Activated T-helper 2 cell treated with anti-CD3 and anti-CD28 coated beads, Interferon-gamma antibody, Interleukin-2, Interleukin-4, amounts not matched to agents 10 μg/mL and 5 μg/mL and 100 μg/mL, durations not matched to agents 14 hours and 24 hours and 36 hours (primary cell): ENCODE measurements around the gene SCEL. TPM values are rescaled to one million over a fixed set of nuclear protein-coding genes. Genes with fewer than 3 reads are reported as not detected.

Source experiments
- DNase-seq: peaks from one replicate; pipeline ENCODE4 v3.0.0; 2021; ENCODE audit warnings: low spot score
- H3K27ac Mint-ChIP-seq: one replicate; pipeline ENCODE4 v1.8.0; 2021; ENCODE audit warnings: mixed read lengths
- H3K27me3 Mint-ChIP-seq: one replicate; pipeline ENCODE4 v1.8.0; 2021; ENCODE audit warnings: low read depth, mixed read lengths
- H3K36me3 Mint-ChIP-seq: one replicate; pipeline ENCODE4 v1.8.0; 2021; ENCODE audit warnings: low read depth, mixed read lengths
- H3K4me1 Mint-ChIP-seq: one replicate; pipeline ENCODE4 v1.8.0; 2021; ENCODE audit warnings: low read depth, mixed read lengths
- H3K4me3 Mint-ChIP-seq: one replicate; pipeline ENCODE4 v1.8.0; 2021; ENCODE audit warnings: low read depth, mild to moderate bottlenecking, moderate library complexity, mixed read lengths
- H3K9me3 Mint-ChIP-seq: one replicate; pipeline ENCODE4 v1.8.0; 2021; ENCODE audit warnings: mixed read lengths
- intact Hi-C: fragments of 100-400 bp; cut with micrococcal nuclease; formaldehyde crosslinking; loops from one replicate; pipeline ENCODE4 v1.15.1; 2023
- total RNA-seq: library from RNA; stranded (reverse); gene quantifications from 2 replicates; pipeline ENCODE4 v1.2.3, GENCODE V29; 2022

Gene SCEL, protein sequence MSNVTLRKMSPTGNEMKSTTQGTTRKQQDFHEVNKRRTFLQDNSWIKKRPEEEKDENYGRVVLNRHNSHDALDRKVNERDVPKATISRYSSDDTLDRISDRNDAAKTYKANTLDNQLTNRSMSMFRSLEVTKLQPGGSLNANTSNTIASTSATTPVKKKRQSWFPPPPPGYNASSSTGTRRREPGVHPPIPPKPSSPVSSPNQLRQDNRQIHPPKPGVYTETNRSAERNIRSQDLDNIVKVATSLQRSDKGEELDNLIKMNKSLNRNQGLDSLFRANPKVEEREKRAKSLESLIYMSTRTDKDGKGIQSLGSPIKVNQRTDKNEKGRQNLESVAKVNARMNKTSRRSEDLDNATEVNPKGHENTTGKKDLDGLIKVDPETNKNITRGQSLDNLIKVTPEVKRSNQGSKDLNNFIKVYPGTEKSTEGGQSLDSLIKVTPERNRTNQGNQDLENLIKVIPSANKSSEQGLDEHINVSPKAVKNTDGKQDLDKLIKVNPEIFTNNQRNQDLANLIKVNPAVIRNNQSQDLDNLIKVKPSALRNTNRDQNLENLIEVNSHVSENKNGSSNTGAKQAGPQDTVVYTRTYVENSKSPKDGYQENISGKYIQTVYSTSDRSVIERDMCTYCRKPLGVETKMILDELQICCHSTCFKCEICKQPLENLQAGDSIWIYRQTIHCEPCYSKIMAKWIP
- total RNA-seq: not detected in 2 replicates

GRCh38 chr13:77535448-77535847 lies at the start of gene SCEL:
Gene SCEL (plus strand): TSS chr13:77535706. CDS start chr13:77555876, 20,170 bp downstream.
- Mint-ChIP-seq H3K4me3 (no peak within 1 kb of the TSS), H3K27ac (no peak within 1 kb of the TSS), H3K36me3 (no peaks in the 10 kb centered on the region), H3K27me3 (peaks cover 7% of the 10 kb centered on the region), H3K4me1 (no peaks in the 10 kb centered on the region), H3K9me3 (no peaks in the 10 kb centered on the region)
- intact Hi-C loops: no loop called here
- DNase-seq: no peak

GRCh38 chr13:77489566-77490337 lies 45.8 kb upstream of the SCEL start:
- intact Hi-C loops: no loop called here
- no peaks in the 10 kb centered on the region for H3K9me3 Mint-ChIP-seq
- no peak overlapping the region for H3K4me3 Mint-ChIP-seq

DNA sequence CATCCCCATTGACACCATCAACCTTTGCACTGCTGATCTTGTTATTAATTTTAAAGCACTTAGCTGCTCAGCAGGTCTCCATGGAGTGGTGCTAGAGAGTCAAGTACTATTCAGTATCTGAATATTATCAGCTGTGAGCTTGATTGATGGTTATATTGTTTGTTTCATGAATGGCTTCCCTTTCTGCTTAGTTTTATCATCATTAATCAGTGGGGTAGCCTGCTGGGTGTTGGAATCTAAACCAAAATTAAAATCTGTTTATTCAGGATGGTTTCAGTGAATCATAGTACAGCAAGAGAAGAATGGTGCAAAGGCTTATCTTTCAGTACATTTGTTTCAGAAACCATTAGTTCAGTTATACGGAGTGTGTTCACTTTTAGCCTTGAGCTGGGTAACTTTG lies 42.5 kb upstream of the SCEL start:
- Mint-ChIP-seq H3K9me3 (no peaks in the 10 kb centered on the region), H3K36me3 (no peaks in the 10 kb centered on the region), H3K27me3 (peaks cover 19% of the 10 kb centered on the region), H3K4me3 (no peak overlapping the region), H3K4me1 (no peaks in the 10 kb centered on the region), H3K27ac (no peak overlapping the region)
- DNase-seq: no peak
- intact Hi-C loops: loop anchor here (1.0 kb wide), 1 partner anchor 72 kb away; no protein-coding TSS in a partner anchor

More at GRCh38 chr13:77489566-77490337, 45.8 kb upstream of the SCEL start:
- peaks cover 20% of the 10 kb centered on the region for H3K27me3 Mint-ChIP-seq
- no peak for DNase-seq
- H3K27ac Mint-ChIP-seq: no peak overlapping the region
- no peaks in the 10 kb centered on the region for H3K4me1 Mint-ChIP-seq
- H3K36me3 Mint-ChIP-seq: no peaks in the 10 kb centered on the region

DNA sequence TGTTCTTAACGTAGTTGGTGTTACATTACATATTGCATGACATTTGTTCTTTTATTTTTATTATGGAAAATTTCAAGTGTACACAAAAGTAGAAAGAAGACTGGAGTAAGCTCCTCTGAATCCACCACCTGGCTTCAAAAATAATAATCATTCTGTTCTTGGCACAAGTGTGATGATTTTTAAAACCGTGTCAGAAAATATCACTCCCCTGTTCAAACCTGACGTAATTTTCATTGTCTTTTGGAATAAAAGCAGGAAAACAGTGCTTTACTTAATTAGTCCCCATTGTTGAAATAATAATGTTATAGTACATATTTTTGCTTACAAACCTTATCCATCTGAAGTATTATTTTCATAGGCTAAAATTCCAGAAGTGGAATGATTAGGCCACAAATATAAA lies 41.3 kb upstream of the SCEL start:
- intact Hi-C loops: no loop called here
- Mint-ChIP-seq H3K27me3 (peaks cover 20% of the 10 kb centered on the region), H3K4me3 (no peak overlapping the region), H3K36me3 (no peaks in the 10 kb centered on the region), H3K4me1 (no peaks in the 10 kb centered on the region), H3K27ac (no peak overlapping the region), H3K9me3 (no peaks in the 10 kb centered on the region)
- DNase-seq: no peak

DNA sequence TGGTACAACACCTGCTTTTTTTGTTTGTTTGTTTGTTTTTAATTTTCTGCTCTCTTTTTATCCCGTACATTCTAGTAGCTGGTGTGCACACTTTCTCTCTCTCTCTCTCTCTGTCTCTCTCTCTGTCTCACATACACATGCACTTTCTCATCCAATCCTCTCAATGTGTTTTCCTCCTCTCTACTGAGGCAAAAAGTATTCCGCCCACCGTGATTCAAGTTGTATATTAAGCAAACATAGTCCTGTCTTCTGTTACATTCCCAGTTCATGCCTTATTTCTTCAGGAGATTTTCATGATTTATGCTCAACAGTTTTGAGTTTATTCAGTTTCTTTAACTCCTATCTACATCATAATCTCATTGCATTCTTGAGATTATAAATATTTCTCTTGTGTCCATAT lies 38.2 kb upstream of the SCEL start:
- Mint-ChIP-seq H3K27ac (no peak overlapping the region), H3K36me3 (no peaks in the 10 kb centered on the region), H3K27me3 (peaks cover 20% of the 10 kb centered on the region), H3K4me1 (no peaks in the 10 kb centered on the region), H3K4me3 (no peak overlapping the region), H3K9me3 (no peaks in the 10 kb centered on the region)
- intact Hi-C loops: no loop called here
- DNase-seq: no peak

DNA sequence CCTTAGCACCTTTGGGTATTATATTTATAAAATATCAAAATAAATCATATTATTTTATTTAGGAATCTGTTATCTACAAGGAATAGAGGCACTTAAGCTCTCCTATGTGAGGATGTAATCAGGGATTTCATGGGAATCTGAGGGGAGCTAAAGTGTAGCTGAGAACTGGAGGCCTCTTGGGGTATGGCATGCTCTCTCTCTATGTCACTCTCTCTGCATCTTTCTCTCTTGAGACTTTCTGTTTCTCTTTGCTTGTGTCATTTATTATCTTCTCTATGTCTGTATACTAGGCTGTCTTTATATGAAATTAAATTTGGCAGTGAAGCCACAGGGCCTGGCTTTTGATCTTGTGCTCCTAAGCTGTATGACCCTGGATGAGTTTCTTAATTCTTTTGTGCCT lies 37.7 kb upstream of the SCEL start:
- no peaks in the 10 kb centered on the region for H3K4me1 Mint-ChIP-seq
- no peaks in the 10 kb centered on the region for H3K9me3 Mint-ChIP-seq
- no peak overlapping the region for H3K4me3 Mint-ChIP-seq
- intact Hi-C loops: no loop called here
- no peaks in the 10 kb centered on the region for H3K36me3 Mint-ChIP-seq
- H3K27me3 Mint-ChIP-seq: peaks cover 18% of the 10 kb centered on the region
- H3K27ac Mint-ChIP-seq: no peak overlapping the region
- no peak for DNase-seq

- Mint-ChIP-seq H3K27ac (no peak overlapping the region), H3K4me1 (no peaks in the 10 kb centered on the region), H3K36me3 (no peaks in the 10 kb centered on the region), H3K27me3 (peaks cover 17% of the 10 kb centered on the region), H3K9me3 (no peaks in the 10 kb centered on the region), H3K4me3 (no peak overlapping the region)
- intact Hi-C loops: no loop called here
- no peak for DNase-seq
Measured at GRCh38 chr13:77502104-77502720, 33.3 kb upstream of the SCEL start.

DNA sequence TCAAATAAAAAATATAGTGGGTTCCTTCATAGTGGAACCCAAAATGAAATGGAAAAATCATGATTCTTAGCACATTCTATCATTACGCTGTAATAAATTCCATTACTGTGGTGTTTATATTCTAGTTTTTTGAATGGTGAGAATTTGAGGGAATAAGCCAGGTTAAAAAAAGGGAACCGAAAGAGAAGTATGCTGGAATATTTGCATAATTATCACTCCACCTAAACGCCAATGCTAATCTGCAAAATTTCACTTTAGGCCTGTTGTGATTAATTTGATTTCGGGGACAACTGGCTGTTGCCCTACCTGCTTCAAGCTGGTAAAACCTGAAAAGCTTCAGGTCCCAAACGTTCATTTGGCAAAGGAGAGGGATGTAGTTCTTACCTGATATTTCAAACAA lies 32.1 kb upstream of the SCEL start:
- H3K27ac Mint-ChIP-seq: no peak overlapping the region

DNA sequence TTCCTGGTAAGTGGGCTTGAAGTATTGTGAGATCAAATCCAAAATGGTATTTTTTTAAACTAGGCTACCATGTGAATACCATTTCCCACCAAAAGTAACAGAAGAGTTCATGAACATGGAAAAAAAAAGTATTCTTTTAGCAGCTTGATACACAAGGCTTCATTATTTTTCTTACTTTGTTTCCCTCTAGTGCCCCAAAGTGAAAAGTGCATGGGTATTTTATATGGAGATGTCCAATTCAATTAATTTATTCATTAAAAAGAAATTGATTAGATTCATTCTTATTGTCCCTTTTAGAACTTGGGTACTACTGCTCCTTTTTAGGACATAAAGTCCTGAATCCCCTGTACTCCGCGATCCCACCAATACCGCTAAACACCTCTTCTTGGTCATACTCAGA lies 28.6 kb upstream of the SCEL start:
- no peak for DNase-seq
- intact Hi-C loops: no loop called here
- Mint-ChIP-seq H3K4me1 (peaks cover 16% of the 10 kb centered on the region), H3K27me3 (peaks cover 4% of the 10 kb centered on the region), H3K9me3 (no peaks in the 10 kb centered on the region), H3K4me3 (no peak overlapping the region), H3K36me3 (no peaks in the 10 kb centered on the region), H3K27ac (no peak overlapping the region)

More for the DNA sequence above, 32.1 kb upstream of the SCEL start:
- no peak for DNase-seq
- H3K9me3 Mint-ChIP-seq: no peaks in the 10 kb centered on the region
- no peak overlapping the region for H3K4me3 Mint-ChIP-seq
- H3K27me3 Mint-ChIP-seq: peaks cover 12% of the 10 kb centered on the region
- H3K4me1 Mint-ChIP-seq: peaks cover 8% of the 10 kb centered on the region
- intact Hi-C loops: no loop called here
- H3K36me3 Mint-ChIP-seq: no peaks in the 10 kb centered on the region

DNA sequence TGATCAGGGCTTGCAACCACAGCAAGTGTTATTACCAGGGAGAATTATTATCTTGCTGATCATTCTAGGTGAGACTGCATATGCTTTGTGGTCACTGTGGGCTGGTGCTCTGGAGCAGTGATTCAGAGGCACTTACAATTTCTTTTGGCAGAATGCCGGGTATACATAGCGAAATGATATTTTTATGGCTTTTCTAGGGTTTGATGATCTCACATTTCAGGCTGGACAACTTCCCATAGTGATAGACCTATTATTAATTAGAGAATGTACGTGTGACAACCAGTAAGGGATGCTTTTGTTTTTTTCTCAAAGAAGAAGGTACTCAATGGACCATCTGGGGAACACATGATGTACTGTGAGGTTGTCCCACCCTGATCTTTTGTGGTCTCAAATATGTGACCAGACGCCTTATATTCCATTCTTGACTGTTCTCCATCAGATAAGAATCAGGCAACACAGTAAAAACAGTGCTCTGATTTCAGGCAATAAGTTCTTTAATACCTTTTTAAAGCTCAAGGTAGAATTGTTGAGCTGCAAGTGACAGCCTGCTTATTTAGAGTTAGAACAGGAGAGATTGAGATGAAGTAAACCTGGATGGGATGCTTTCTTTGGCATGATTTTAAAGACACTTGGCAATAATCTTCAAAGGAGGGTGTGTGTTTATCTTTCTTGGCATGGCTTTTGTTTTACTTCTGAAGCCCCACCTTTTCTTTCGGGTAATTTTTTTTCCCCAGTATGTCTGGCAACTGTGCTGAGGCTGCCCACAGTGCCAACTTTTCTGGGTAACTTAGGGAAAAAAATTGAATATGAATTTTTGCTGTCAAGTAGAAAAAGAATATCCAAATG lies 27.4 kb upstream of the SCEL start:
- intact Hi-C loops: no loop called here
- no peaks in the 10 kb centered on the region for H3K36me3 Mint-ChIP-seq
- H3K9me3 Mint-ChIP-seq: no peaks in the 10 kb centered on the region
- H3K27me3 Mint-ChIP-seq: peaks cover 4% of the 10 kb centered on the region
- H3K4me1 Mint-ChIP-seq: peaks cover 16% of the 10 kb centered on the region
- no peak for DNase-seq
- H3K27ac Mint-ChIP-seq: no peak overlapping the region
- no peak overlapping the region for H3K4me3 Mint-ChIP-seq

DNA sequence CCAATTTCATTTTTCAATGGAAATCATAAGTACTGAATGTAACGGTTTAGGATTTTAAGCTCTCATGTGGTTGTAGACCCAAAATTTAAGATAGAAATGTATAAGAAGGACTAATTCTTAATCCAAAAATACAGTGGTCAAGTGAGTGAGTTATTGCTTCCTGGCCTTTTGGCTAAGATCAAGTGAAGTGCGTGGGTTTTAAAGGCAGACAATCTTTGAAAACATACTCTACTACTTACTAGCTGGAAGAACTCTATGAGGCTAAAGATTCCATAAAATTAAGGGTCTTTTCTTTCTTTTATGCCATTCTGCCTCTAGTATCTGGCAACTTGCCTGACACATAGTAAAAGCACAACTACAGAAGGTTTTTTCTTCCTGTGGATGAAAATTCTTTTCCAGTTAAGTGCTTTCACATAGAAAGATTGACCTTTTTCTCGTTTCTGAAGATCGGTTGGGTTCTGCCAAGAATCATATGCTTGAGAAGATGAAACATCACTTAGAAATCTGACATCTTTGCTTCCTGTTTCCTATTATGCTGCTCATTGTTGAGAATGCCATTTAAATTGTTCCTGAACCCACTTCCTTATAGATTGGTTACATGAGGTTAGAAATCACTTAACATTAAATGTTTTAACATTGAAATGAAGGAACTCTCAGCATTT lies 26.4 kb upstream of the SCEL start:
- H3K27ac Mint-ChIP-seq: no peak overlapping the region
- no peaks in the 10 kb centered on the region for H3K9me3 Mint-ChIP-seq
- intact Hi-C loops: no loop called here
- no peak overlapping the region for H3K4me3 Mint-ChIP-seq
- DNase-seq: no peak
- peaks cover 4% of the 10 kb centered on the region for H3K27me3 Mint-ChIP-seq
- H3K36me3 Mint-ChIP-seq: no peaks in the 10 kb centered on the region
- peaks cover 16% of the 10 kb centered on the region for H3K4me1 Mint-ChIP-seq
